GM12892 (cell line): ENCODE measurements around the gene FBXO34.

Experiments
- POLR2AphosphoS5 ChIP-seq: IDR thresholded peaks from 2 replicates; pipeline ENCODE4 v1.6.1; 2011; ENCODE audit warnings: low read depth, low read length, control low read depth
- TAF1 ChIP-seq: IDR thresholded peaks from 2 replicates; pipeline ENCODE4 v1.6.1; 2011; ENCODE audit warnings: low read depth, mild to moderate bottlenecking, control low read depth, low read length, borderline replicate concordance

DNA sequence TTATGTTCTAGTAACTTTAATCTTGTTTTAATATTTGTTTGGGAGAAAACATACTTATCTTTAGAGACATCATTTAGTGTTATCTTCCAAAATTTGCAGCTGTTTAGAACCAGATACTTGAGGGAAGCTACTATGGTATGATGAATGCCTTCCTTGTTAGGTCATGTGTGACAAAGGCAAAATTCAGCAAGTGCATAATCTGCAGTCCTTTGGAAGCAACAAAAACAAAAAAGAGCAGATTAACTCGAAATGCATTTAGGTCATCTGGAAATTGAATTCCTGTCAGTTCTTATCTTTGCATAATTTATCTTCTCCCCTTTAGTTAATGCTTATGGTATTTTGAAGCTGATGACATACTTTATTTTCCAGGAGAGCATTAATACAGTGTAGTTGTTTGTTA is 3.5 kb downstream of the FBXO34 start:
- no peak for TF ChIP-seq POLR2AphosphoS5
- no peak for TF ChIP-seq TAF1
